ENCODE data around the gene PLLP. TPM values are rescaled to one million over a fixed set of nuclear protein-coding genes. Genes with fewer than 3 reads are reported as not detected.

The PLLP gene
- total RNA-seq, 1 experiment from 2014 or later = 3.1 TPM

- TF ChIP-seq POLR2AphosphoS5 (IDR thresholded peaks at IDR 0.05; ENCODE audit: low read depth, low read length) (no peak), JUND (IDR thresholded peaks at IDR 0.05) (no peak), SRF (IDR thresholded peaks at IDR 0.05; ENCODE audit: low read depth) (no peak), ATF3 (IDR thresholded peaks at IDR 0.05) (no peak), SP1 (IDR thresholded peaks at IDR 0.05; ENCODE audit: low read depth) (no peak)
Measured at GRCh38 chr16:57234707-57235092, 49.8 kb downstream of the PLLP start (continued).

- intact Hi-C loops (cut with micrococcal nuclease) = no loop called here
- Histone ChIP-seq H3K79me2 (ENCODE audit: insufficient read depth, low read length) (no peaks in the 10 kb centered on the region), H3K4me2 (ENCODE audit: low read length) (no peak overlapping the region), H3K4me3 (replicated peaks in 1 of 2; ENCODE audit: low read depth in 1 of 2, low read length in 2 of 2) (no peak overlapping the region), H3K9me3 (ENCODE audit: control insufficient read depth in 1 of 2, insufficient read depth in 1 of 2, low read depth in 1 of 2, low read length in 2 of 2) (no peaks in the 10 kb centered on the region), H3K9ac (ENCODE audit: low read length) (no peak overlapping the region), H3K27me3 (ENCODE audit: insufficient read depth, low read length) (no peaks in the 10 kb centered on the region), H3K4me1 (ENCODE audit: control insufficient read depth in 1 of 2, insufficient read depth in 2 of 2, low read length in 2 of 2) (peaks cover 0 to 13% of the 10 kb centered on the region in 2 experiments; a peak in 2 of 4 replicates), H2AFZ (ENCODE audit: low read depth, low read length, poor library complexity, severe bottlenecking) (no peak overlapping the region), H3K27ac (ENCODE audit: low read depth, low read length) (no peak overlapping the region), H3K9me2 (ENCODE audit: insufficient read depth) (no peaks in the 10 kb centered on the region), H3K36me3 (ENCODE audit: control insufficient read depth in 1 of 2, insufficient read depth in 2 of 2, low read length in 2 of 2) (peaks cover 12 to 31% of the 10 kb centered on the region in 2 experiments; a peak in 3 of 4 replicates), H4K20me1 (ENCODE audit: insufficient read depth) (no peaks in the 10 kb centered on the region)
- CTCF ChIA-PET = no interaction called here
- BruUV-seq (replicated peaks) = no TSS peak
- no peak for ATAC-seq
- RAD21 ChIA-PET (ENCODE audit: low non-redundant PET in 1 of 2, low total read pairs in 2 of 2, uncharacterized antibody in 2 of 2, unreplicated experiment in 2 of 2) = no interaction called here
- DNase-seq (ENCODE audit: low read depth, low spot score) = no peak
- POLR2A ChIA-PET = no interaction called here
- TF ChIP-seq CEBPB (IDR thresholded peaks at IDR 0.05; ENCODE audit: low read depth) (no peak), ATF3 (IDR thresholded peaks at IDR 0.05) (no peak), CTCF (IDR thresholded peaks at IDR 0.05 in 2 of 3, conservative IDR thresholded peaks at IDR 0.05 in 1 of 3; ENCODE audit: borderline replicate concordance in 1 of 3, insufficient read depth in 1 of 3, low read depth in 2 of 3, low read length in 2 of 3) (no peak), CBX3 (IDR thresholded peaks at IDR 0.05; ENCODE audit: low read depth) (no peak), TCF7L2 (IDR thresholded peaks at IDR 0.05; ENCODE audit: borderline replicate concordance, extremely low read depth, insufficient read depth, insufficient read length) (no peak), JUND (IDR thresholded peaks at IDR 0.05) (no peak), EZH2phosphoT487 (IDR thresholded peaks at IDR 0.05; ENCODE audit: borderline replicate concordance) (no peak), MAX (IDR thresholded peaks at IDR 0.05) (no peak), ZBTB33 (IDR thresholded peaks at IDR 0.05; ENCODE audit: extremely low read depth, insufficient replicate concordance, low read length) (no peak), EZH2 (IDR thresholded peaks at IDR 0.05) (no peak), REST (IDR thresholded peaks at IDR 0.05; ENCODE audit: low read depth) (no peak)
Measured at GRCh38 chr16:57233944-57234706, 50.3 kb downstream of the PLLP start.
